GM23248 (cell line): ENCODE data around the gene ARMC10. TPM values are rescaled to one million over a fixed set of nuclear protein-coding genes. Genes with fewer than 3 reads are reported as not detected.

Source experiments
- DNase-seq: peaks from one replicate; pipeline ENCODE4 v3.0.0-alpha.2; 2015
- H2AFZ ChIP-seq: fragments of 200-600 bp; sonication (generic); 2 replicates; pipeline ENCODE4 v1.6.1; 2016; ENCODE audit warnings: antibody characterized with exemption
- H3F3A ChIP-seq: fragments of 200-600 bp; sonication (generic); 2 replicates; pipeline ENCODE4 v1.6.1; 2016; ENCODE audit warnings: mild to moderate bottlenecking, antibody characterized with exemption, mixed run types; ENCODE audit not compliant: insufficient read depth
- H3K27ac ChIP-seq: fragments of 200-600 bp; sonication (generic); 2 replicates; pipeline ENCODE4 v1.5.1; 2016; ENCODE audit warnings: mild to moderate bottlenecking
- H3K27me3 ChIP-seq: fragments of 200-600 bp; sonication (generic); replicated peaks from 2 replicates; pipeline ENCODE4 v1.6.1; 2016; ENCODE audit warnings: mild to moderate bottlenecking; ENCODE audit not compliant: insufficient read depth
- H3K36me3 ChIP-seq: fragments of 200-600 bp; sonication (generic); 2 replicates; pipeline ENCODE4 v1.6.1; 2016; ENCODE audit warnings: low read depth, mild to moderate bottlenecking
- H3K4me1 ChIP-seq: fragments of 200-600 bp; sonication (generic); 2 replicates; pipeline ENCODE4 v1.6.1; 2016; ENCODE audit warnings: mild to moderate bottlenecking; ENCODE audit not compliant: insufficient read depth
- H3K4me2 ChIP-seq: fragments of 200-600 bp; sonication (generic); one replicate; pipeline ENCODE4 v1.6.1; 2016; ENCODE audit warnings: mild to moderate bottlenecking; ENCODE audit not compliant: unreplicated experiment
- H3K4me3 ChIP-seq: fragments of 200-600 bp; sonication (generic); 2 replicates; pipeline ENCODE4 v1.5.1; 2016; ENCODE audit warnings: mild to moderate bottlenecking
- H3K79me2 ChIP-seq: fragments of 200-600 bp; sonication (generic); 2 replicates; pipeline ENCODE4 v1.6.1; 2016; ENCODE audit warnings: mild to moderate bottlenecking; ENCODE audit not compliant: insufficient read depth
- H3K9ac ChIP-seq: fragments of 200-600 bp; sonication (generic); 2 replicates; pipeline ENCODE4 v1.6.1; 2016; ENCODE audit warnings: mild to moderate bottlenecking
- H3K9me2 ChIP-seq: fragments of 200-600 bp; sonication (generic); 2 replicates; pipeline ENCODE4 v1.6.1; 2016; ENCODE audit warnings: mixed run types, mild to moderate bottlenecking, moderate library complexity; ENCODE audit not compliant: insufficient read depth
- H3K9me3 ChIP-seq: fragments of 200-600 bp; sonication (generic); one replicate; pipeline ENCODE4 v1.6.1; 2017; ENCODE audit warnings: low read depth
- H4K20me1 ChIP-seq: fragments of 200-600 bp; sonication (generic); 2 replicates; pipeline ENCODE4 v1.6.0; 2016; ENCODE audit not compliant: insufficient read depth
- EZH2 ChIP-seq: fragments of 200-600 bp; sonication (generic); IDR thresholded peaks from 2 replicates; pipeline ENCODE4 v1.6.1; 2018; ENCODE audit warnings: antibody characterized with exemption, mild to moderate bottlenecking; ENCODE audit not compliant: insufficient read depth, poor library complexity, severe bottlenecking
- EZH2phosphoT487 ChIP-seq: fragments of 200-600 bp; sonication (generic); IDR thresholded peaks from 2 replicates; pipeline ENCODE4 v1.6.1; 2018; ENCODE audit warnings: antibody characterized with exemption, moderate library complexity, mild to moderate bottlenecking, low read depth; ENCODE audit not compliant: insufficient read depth
- whole genome bisulfite sequencing, 2 experiments: methylation state at CpG; one replicate each; pipeline ENCODE4 v1.1.6; 2015 to 2017; ENCODE audit warnings: low lambda C conversion rate in 2 of 2, low coverage in 1 of 2; ENCODE audit errors: missing lambda C conversion rate in 2 of 2; 5-methylcytosine and 5-hydroxymethylcytosine counted together
- in situ Hi-C: fragments of 300-500 bp; cut with MboI; formaldehyde crosslinking; loops from 2 replicates; pipeline ENCODE4 v1.15.0; 2020
- polyA plus RNA-seq: library from polyadenylated mRNA; unstranded; fragments of >200 nt; fragmentation: Nextera tagmentation; extraction: Ambion mirVana; gene quantifications from 2 replicates; pipeline ENCODE4 v1.2.1, GENCODE V29; 2016
- total RNA-seq: library from RNA; depleted of rRNA; stranded (reverse); fragments of >200 nt; shearing (Covaris generic); gene quantifications from 2 replicates; pipeline ENCODE4 v1.2.3, GENCODE V29; 2014

ARMC10 gene
- total and polyA plus RNA-seq, 2 experiments from 2014 or later: 39.2 to 41.9 TPM

DNA sequence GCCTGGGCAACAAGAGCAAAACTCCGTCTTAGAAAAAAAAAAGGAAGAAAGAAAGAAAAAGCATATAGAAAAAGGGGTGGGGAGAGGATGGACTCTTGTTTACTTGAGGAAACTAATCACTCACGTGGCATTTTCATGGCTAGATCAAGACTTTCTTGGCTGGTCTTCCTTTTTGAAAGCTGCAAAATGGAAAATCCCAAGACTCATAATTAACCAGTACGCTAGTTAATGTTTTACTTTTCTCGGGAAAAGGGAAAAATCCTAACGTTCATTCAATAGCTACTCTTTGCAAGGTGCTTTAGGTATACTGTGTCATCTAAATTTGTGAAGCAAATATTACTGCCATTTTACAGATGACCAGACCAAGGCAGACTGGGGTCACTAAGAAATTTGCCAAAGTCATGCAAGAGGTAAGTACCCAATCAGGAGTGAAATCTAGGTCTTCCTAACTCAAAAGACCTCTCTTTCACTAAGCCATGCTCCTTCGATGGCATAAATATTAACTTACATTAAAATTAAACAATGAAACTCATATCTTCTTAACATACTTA, 49.6 kb downstream of the ARMC10 start:
- Histone ChIP-seq H3K4me3 (no peak overlapping the region), H3K27me3 (no peaks in the 10 kb centered on the region), H3K9me3 (no peaks in the 10 kb centered on the region), H4K20me1 (no peaks in the 10 kb centered on the region), H2AFZ (no peak overlapping the region), H3F3A (no peaks in the 10 kb centered on the region), H3K36me3 (0 out of 2 replicates have a peak, but pooled peaks cover 13% of the 10 kb centered on the region), H3K79me2 (no peaks in the 10 kb centered on the region), H3K9ac (no peak overlapping the region), H3K9me2 (no peaks in the 10 kb centered on the region), H3K4me1 (no peaks in the 10 kb centered on the region), H3K4me2 (no peak overlapping the region), H3K27ac (no peak overlapping the region)
- no peak for DNase-seq
- TF ChIP-seq EZH2phosphoT487 (no peak), EZH2 (no peak)
- in situ Hi-C loops: no loop called here
- WGBS, 2 experiments: 75% methylated on average over 6 of the region's 6 CpGs

- Histone ChIP-seq H3K9ac (no peak overlapping the region), H3K9me3 (no peaks in the 10 kb centered on the region), H3K4me3 (no peak overlapping the region), H4K20me1 (no peaks in the 10 kb centered on the region), H3K4me2 (no peak overlapping the region), H3K9me2 (no peaks in the 10 kb centered on the region), H2AFZ (no peak overlapping the region), H3K27me3 (no peaks in the 10 kb centered on the region), H3K36me3 (0 out of 2 replicates have a peak, but pooled peaks cover 8% of the 10 kb centered on the region), H3K79me2 (no peaks in the 10 kb centered on the region), H3K4me1 (no peaks in the 10 kb centered on the region), H3F3A (no peaks in the 10 kb centered on the region), H3K27ac (no peak overlapping the region)
- in situ Hi-C loops: no loop called here
- WGBS, 2 experiments: 86 to 95% methylated on average over 2 of the region's 2 CpGs
- TF ChIP-seq EZH2 (no peak), EZH2phosphoT487 (no peak)
- no peak for DNase-seq
Observed at GRCh38 chr7:103127006-103127405, 52.1 kb downstream of the ARMC10 start.

DNA sequence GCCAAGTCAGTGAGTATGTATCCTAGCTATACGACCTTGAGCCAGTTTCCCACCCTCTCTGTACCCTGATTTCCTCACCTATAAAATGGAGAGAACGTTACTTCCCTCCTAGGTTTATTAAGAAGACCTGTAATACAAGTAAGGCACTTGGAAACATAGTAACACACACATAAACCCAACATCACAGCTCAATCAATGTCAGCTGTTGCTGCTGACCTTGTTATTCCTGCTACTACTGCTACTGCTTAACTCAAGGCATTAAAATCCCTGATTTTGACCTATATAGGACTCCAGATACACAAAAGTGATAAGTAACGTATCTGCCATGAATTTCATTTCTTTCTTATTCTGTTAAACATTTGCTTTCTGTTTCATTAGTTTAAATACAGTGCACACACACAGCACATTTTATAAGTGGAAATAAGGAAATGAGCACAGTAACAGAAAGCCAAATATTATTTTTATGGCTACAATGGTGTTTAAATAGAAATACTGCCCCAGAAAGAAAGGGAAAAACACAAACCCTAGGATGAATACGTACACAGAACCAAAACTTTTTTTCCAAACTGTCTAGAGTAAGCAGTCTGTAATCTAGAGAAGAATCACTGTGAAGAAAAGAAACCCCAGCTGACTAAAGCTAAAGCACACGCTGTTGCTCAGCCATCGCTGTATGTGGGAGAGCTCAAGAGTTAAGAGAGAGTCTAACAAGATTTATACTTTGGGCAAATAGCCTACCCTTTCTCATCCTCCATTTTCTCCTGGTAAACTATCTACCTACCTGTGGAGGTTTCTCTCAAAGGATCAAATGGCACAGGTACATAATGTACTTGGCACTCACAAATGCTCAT, 55.0 kb downstream of the ARMC10 start:
- no peaks in the 10 kb centered on the region for H3K9me3 ChIP-seq
- 0 out of 2 replicates have a peak, but pooled peaks cover 8% of the 10 kb centered on the region for H3K36me3 ChIP-seq
- no peak overlapping the region for H3K4me3 ChIP-seq
- DNase-seq: no peak
- no peak overlapping the region for H3K4me2 ChIP-seq
- TF ChIP-seq EZH2phosphoT487 (no peak), EZH2 (no peak)
- H3K79me2 ChIP-seq: peaks cover 3% of the 10 kb centered on the region; the same call in 1 of the 2 replicates
- no peaks in the 10 kb centered on the region for H3K27me3 ChIP-seq
- H3K9me2 ChIP-seq: no peaks in the 10 kb centered on the region
- in situ Hi-C loops: no loop called here
- no peaks in the 10 kb centered on the region for H4K20me1 ChIP-seq
- WGBS, 2 experiments: 91 to 92% methylated on average over 6 of the region's 6 CpGs
- H2AFZ ChIP-seq: no peak overlapping the region
- H3K4me1 ChIP-seq: peaks cover 4% of the 10 kb centered on the region; the same call in 1 of the 2 replicates
- peaks cover 2% of the 10 kb centered on the region; the same call in 1 of the 2 replicates for H3F3A ChIP-seq
- H3K27ac ChIP-seq: no peak overlapping the region
- H3K9ac ChIP-seq: no peak overlapping the region

DNA sequence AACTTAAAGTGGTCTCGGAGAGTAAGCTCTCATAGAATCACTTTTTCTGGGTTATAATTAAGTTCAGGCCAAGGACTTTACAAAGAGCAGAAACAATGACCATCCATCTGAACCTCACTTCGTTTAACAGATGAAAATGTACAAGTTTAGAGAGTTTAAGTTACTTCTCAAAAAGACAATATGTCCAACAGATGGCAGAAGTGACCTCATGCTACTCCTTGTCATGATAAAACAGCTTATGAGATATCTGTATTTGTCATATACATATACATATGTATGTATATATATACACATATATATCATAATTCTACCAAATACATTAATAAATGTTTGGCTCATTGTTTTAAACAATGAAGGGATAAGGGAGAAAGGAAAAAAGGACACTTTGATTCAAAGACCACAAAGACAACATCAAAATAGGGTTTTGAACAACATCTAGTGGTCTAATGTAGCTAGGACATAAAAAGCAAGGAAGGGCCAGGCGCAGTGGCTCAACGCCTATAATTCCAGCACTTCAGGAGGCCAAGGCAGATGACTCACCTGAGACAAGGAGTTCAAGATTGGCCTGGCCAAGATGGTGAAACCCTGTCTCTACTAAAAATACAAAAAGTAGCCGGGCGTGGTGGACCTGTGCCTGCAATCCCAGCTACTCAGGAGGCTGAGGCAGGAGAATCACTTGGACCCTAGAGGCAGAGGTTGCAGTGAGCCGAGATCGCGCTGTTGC, 56.1 kb downstream of the ARMC10 start:
- Histone ChIP-seq H4K20me1 (no peaks in the 10 kb centered on the region), H3K9me2 (no peaks in the 10 kb centered on the region), H3K9me3 (no peaks in the 10 kb centered on the region), H3K9ac (no peak overlapping the region), H3F3A (peaks cover 7% of the 10 kb centered on the region; the same call in 1 of the 2 replicates), H3K4me2 (no peak overlapping the region), H3K27ac (no peak overlapping the region), H3K4me1 (peaks cover 13% of the 10 kb centered on the region; the same call in 1 of the 2 replicates), H3K4me3 (no peak overlapping the region), H3K36me3 (0 out of 2 replicates have a peak, but pooled peaks cover 8% of the 10 kb centered on the region), H3K79me2 (peaks cover 3% of the 10 kb centered on the region; the same call in 1 of the 2 replicates), H2AFZ (no peak overlapping the region), H3K27me3 (no peaks in the 10 kb centered on the region)
- peak; percentile 1 for DNase-seq
- 73 to 75% methylated on average over 9 of the region's 9 CpGs for WGBS, 2 experiments
- in situ Hi-C loops: no loop called here
- TF ChIP-seq EZH2: no peak
- no peak for TF ChIP-seq EZH2phosphoT487
